Activated T-helper 1 cell treated with anti-CD3 and anti-CD28 coated beads, Interleukin-12 subunit alpha, Interleukin-12 subunit beta, Interleukin-2, Interleukin-4 antibody, amounts not matched to agents 30 ng/mL and 10 ng/mL and 1 ng/mL, durations not matched to agents 14 hours and 24 hours and 36 hours (primary cell): Measurements from ENCODE around the gene MS4A4A. TPM values are rescaled to one million over a fixed set of nuclear protein-coding genes. Genes with fewer than 3 reads are reported as not detected.

Experiments
- DNase-seq: peaks from one replicate; pipeline ENCODE4 v3.0.0; 2021; ENCODE audit warnings: low spot score
- H3K27ac Mint-ChIP-seq: one replicate; pipeline ENCODE4 v1.8.0; 2021; ENCODE audit warnings: mild to moderate bottlenecking, mixed read lengths
- H3K27me3 Mint-ChIP-seq: one replicate; pipeline ENCODE4 v1.8.0; 2022; ENCODE audit warnings: mild to moderate bottlenecking, moderate library complexity, mixed read lengths; ENCODE audit not compliant: insufficient read depth
- H3K36me3 Mint-ChIP-seq: one replicate; pipeline ENCODE4 v1.8.0; 2021; ENCODE audit warnings: low read depth, mixed read lengths
- H3K4me1 Mint-ChIP-seq: one replicate; pipeline ENCODE4 v1.8.0; 2021; ENCODE audit warnings: low read depth, mixed read lengths
- H3K4me3 Mint-ChIP-seq: one replicate; pipeline ENCODE4 v1.8.0; 2021; ENCODE audit warnings: mild to moderate bottlenecking, moderate library complexity, mixed read lengths
- H3K9me3 Mint-ChIP-seq: one replicate; pipeline ENCODE4 v1.8.0; 2021; ENCODE audit warnings: mixed read lengths
- intact Hi-C: fragments of 100-400 bp; cut with micrococcal nuclease; formaldehyde crosslinking; loops from one replicate; pipeline ENCODE4 v1.15.1; 2024
- total RNA-seq: library from RNA; stranded (reverse); gene quantifications from 2 replicates; pipeline ENCODE4 v1.2.3, GENCODE V29; 2022

The MS4A4A gene
- total RNA-seq, 1 donor from 2014 or later: not detected

DNA sequence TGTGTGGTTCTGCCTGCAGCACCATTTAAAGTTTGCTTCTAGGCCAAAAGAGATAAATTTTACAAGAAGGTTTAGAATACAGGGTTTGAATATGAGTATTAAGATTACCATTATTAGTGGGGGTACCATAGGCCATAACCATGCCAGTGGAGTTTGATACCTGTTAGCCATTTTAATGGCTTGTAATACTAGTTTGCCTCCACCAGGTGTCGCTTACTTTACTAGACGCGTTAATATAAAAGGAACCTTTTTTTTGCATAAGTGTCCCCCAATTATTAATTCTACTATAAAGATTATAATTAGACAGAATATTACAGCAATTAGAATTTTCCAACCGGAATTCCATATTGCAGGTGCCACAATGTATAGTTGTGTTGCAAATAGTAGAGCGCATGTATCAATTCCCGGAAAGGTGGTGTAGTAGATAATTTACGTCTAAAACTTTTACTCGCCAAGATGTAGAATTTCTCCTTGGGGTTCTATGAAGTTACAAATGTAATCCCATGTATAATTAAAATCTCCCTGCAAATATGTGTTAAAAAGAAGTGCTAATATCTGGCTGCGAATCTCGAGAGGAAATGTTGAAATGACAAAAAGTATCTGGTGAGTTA is 62.7 kb downstream of the MS4A4A start:
- DNase-seq: no peak
- Mint-ChIP-seq H3K9me3 (no peaks in the 10 kb centered on the region), H3K4me1 (no peaks in the 10 kb centered on the region), H3K4me3 (no peak overlapping the region), H3K27me3 (peaks cover 6% of the 10 kb centered on the region), H3K36me3 (no peaks in the 10 kb centered on the region), H3K27ac (no peak overlapping the region)
- intact Hi-C loops: loop anchor here (1.0 kb wide), 1 partner anchor 275 kb away; no protein-coding TSS in a partner anchor

DNA sequence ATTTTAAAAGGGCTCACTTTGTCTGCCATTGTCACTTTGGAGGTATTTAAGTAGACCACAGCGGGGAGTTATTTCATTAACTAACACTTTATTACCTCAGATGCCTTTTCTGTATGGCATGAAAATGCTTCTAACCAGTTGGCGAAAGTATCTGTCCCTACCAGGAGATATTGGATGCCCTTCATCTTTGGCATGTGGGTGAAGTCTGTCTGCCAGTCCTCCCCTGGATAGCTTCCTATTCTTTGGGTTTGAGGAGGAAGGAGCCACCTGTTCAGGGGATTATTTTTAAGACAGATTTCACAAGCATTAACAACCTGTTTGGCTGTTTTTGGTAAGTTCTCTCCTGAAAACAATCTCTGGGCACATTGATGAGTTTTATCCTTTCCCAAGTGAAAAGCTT is 63.7 kb downstream of the MS4A4A start:
- intact Hi-C loops: no loop called here
- Mint-ChIP-seq H3K4me1 (no peaks in the 10 kb centered on the region), H3K27me3 (peaks cover 6% of the 10 kb centered on the region), H3K27ac (no peak overlapping the region), H3K9me3 (no peaks in the 10 kb centered on the region), H3K36me3 (no peaks in the 10 kb centered on the region), H3K4me3 (no peak overlapping the region)
- DNase-seq: no peak

DNA sequence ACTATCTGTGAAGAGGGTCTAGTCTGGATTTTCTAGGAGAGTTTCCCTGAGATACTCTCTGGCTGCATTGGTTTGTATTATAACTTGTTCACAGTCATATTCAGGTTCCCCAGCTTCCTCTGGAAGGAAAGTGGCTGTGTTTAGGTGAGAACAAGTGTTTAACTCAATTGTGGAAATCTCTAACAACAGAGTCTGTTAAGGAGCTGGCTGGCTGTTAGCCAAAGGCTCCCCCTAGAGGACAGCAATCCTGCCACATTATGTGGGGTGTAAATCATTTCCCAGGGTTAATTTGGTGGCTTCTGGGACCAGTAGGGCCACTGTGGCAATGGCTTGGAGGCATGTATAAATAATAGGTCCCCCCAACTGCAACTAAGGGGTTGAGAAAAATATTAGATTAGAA is 65.0 kb downstream of the MS4A4A start:
- Mint-ChIP-seq H3K27ac (no peak overlapping the region), H3K9me3 (no peaks in the 10 kb centered on the region), H3K4me1 (no peaks in the 10 kb centered on the region), H3K36me3 (no peaks in the 10 kb centered on the region), H3K27me3 (peaks cover 6% of the 10 kb centered on the region), H3K4me3 (no peak overlapping the region)
- DNase-seq: no peak
- intact Hi-C loops: no loop called here

DNA sequence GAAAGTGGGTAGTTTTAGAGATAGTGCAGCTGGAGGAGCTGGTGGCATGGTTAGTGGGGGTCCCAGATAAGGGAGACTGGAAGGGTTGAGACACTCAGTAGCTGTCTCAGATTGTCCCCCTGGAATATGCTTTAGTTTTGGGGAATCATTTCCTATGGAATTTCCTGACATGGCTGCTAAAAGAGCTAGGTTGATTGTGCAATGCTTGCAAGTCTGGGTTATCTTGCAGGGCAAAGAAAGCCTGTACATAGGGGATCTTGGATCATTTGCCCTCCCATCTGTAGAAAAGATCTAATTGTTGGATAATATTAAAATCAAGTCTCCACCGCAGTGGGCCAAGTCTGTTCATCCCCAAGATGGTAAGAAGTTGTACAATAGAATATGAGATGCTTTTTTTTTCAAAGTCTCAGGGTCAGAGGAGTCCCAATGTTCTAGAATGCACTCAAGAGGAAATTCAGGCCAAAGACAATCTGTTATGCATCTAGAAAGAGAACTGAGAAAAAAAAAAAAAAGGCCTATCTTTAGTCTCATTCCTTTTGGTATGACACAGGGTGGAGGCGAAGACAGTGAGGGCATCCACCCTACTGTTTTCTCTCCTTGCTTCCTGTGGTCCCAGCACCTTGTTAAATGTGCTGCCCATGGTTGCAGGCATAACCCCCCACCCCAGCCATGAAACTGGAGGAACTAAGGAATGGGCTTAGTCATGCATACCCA is 66.8 kb downstream of the MS4A4A start:
- Mint-ChIP-seq H3K4me1 (no peaks in the 10 kb centered on the region), H3K4me3 (no peak overlapping the region), H3K27ac (no peak overlapping the region), H3K9me3 (no peaks in the 10 kb centered on the region), H3K36me3 (no peaks in the 10 kb centered on the region), H3K27me3 (peaks cover 4% of the 10 kb centered on the region)
- DNase-seq: no peak
- intact Hi-C loops: no loop called here

DNA sequence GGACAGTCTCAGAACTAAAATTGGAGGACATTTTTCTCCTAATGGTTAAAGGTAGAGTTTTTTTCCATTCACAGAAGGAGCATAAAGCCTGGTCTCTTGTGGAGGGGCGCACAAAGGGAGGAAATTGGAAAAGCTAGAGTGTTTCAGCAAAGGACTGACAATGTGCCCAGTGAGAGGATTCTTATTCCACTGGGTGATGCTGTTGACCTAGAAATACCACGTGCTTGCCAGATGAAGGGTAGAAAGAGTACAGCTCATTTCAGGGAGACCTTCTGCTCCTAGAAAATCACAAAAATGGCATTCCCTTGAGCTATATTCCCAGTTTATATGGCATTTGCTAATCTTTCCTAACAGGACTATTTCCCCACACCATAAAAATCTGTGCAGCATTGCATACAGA is 67.7 kb downstream of the MS4A4A start:
- Mint-ChIP-seq H3K4me3 (no peak overlapping the region), H3K4me1 (no peaks in the 10 kb centered on the region), H3K27me3 (peaks cover 4% of the 10 kb centered on the region), H3K9me3 (no peaks in the 10 kb centered on the region), H3K36me3 (no peaks in the 10 kb centered on the region), H3K27ac (no peak overlapping the region)
- no peak for DNase-seq
- intact Hi-C loops: no loop called here

DNA sequence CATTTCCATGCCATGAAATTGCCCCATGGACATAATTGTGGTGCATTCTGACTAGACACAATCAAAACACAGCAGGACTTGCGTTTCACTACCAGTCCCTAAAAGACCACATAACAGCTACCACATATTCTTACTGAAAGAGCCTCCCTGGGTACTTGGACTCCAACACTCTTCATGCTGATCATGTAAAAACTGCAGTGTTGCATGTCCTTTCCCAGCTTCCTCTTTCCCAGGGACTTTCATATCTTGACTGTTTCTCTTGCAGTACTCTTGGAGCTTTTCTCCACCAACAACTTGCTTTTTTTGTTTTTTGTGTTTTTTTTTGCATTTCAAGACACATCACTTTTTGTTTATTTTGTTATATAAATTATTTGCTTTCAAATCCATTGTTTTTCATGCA is 69.5 kb downstream of the MS4A4A start:
- H3K9me3 Mint-ChIP-seq: no peaks in the 10 kb centered on the region
- H3K27ac Mint-ChIP-seq: no peak overlapping the region
- no peak overlapping the region for H3K4me3 Mint-ChIP-seq
- H3K27me3 Mint-ChIP-seq: peaks cover 4% of the 10 kb centered on the region
- H3K4me1 Mint-ChIP-seq: no peaks in the 10 kb centered on the region
- no peak for DNase-seq
- intact Hi-C loops: no loop called here
- no peaks in the 10 kb centered on the region for H3K36me3 Mint-ChIP-seq

DNA sequence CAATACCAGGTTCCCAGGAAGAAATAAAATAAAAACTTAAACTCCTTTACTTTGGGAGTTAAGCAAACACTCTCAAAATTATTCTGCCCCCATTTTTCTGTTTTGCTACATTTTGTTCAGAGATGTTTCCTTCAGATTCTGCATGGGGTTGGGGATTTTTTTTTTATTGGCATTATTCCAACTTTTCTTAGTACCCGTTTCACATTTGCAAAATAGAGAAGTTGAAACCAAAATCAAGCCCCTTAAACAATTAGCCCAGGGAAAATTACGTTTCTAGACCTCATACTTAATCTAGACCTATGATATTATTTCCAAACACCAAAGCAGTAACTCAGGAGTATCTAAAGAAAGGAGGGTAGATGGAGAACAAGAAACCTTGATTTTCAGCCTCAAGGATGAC is 77.3 kb downstream of the MS4A4A start:
- H3K9me3 Mint-ChIP-seq: no peaks in the 10 kb centered on the region

More for the DNA sequence above, 77.3 kb downstream of the MS4A4A start:
- Mint-ChIP-seq H3K4me3 (no peak overlapping the region), H3K4me1 (no peaks in the 10 kb centered on the region), H3K27ac (no peak overlapping the region), H3K27me3 (no peaks in the 10 kb centered on the region), H3K36me3 (no peaks in the 10 kb centered on the region)
- DNase-seq: no peak
- intact Hi-C loops: no loop called here

Other genes starting within 250 kb of the MS4A4A start
- not detected in 2 replicates for gene OOSP2, start 240.3 kb upstream of the MS4A4A start, total RNA-seq
- not detected in 2 replicates for gene MS4A3, start 224.0 kb upstream of the MS4A4A start, total RNA-seq
- not detected in 2 replicates for gene MS4A2, start 192.0 kb upstream of the MS4A4A start, total RNA-seq
- not detected in 2 replicates for gene MS4A6A, start 97.6 kb upstream of the MS4A4A start, total RNA-seq
- not detected in 2 replicates for gene MS4A4E, start 37.5 kb upstream of the MS4A4A start, total RNA-seq
- not detected in 2 replicates for gene MS4A6E, start 46.6 kb downstream of the MS4A4A start, total RNA-seq
- not detected in 2 replicates for gene MS4A7, start 97.9 kb downstream of the MS4A4A start, total RNA-seq
- gene MS4A14, start 115.8 kb downstream of the MS4A4A start, total RNA-seq: not detected in 2 replicates
- gene MS4A5, start 148.9 kb downstream of the MS4A4A start, total RNA-seq: not detected in 2 replicates
- not detected in 2 replicates for gene MS4A1, start 175.2 kb downstream of the MS4A4A start, total RNA-seq
- not detected in 2 replicates for gene MS4A12, start 212.1 kb downstream of the MS4A4A start, total RNA-seq
- gene MS4A13, start 234.7 kb downstream of the MS4A4A start, total RNA-seq: not detected in 2 replicates